Kidney (tissue), 14 donors: ENCODE measurements around the gene TBC1D5. TPM values are rescaled to one million over a fixed set of nuclear protein-coding genes. Genes with fewer than 3 reads are reported as not detected.

Source experiments
- DNase-seq, 5 donors: peaks; one replicate each; pipeline ENCODE4 v3.0.0-alpha.2; 2013 to 2020
- FAIRE-seq: peaks from 2 replicates; lab custom pipeline; 2012; peaks lifted over from hg19 to GRCh38; lab: Jason Lieb, UNC
- H3K27ac ChIP-seq, 2 donors: one replicate each; pipeline ENCODE4 v1.7.0; 2013; ENCODE audit warnings: low read depth in 2 of 2, low read length in 2 of 2, inconsistent platforms in 1 of 2
- H3K27me3 ChIP-seq: one replicate; pipeline ENCODE4 v1.7.1; 2013; ENCODE audit warnings: low read length, inconsistent platforms; ENCODE audit not compliant: control insufficient read depth, insufficient read depth
- H3K36me3 ChIP-seq, 3 donors: one replicate each; pipeline versions ENCODE4 v1.7.0 to v1.7.1; 2013; ENCODE audit warnings: low read length in 3 of 3, control low read depth in 1 of 3, inconsistent platforms in 1 of 3; ENCODE audit not compliant: insufficient read depth in 3 of 3, control insufficient read depth in 2 of 3
- H3K4me1 ChIP-seq, 3 donors: one replicate each; pipeline versions ENCODE4 v1.7.0 to v1.7.1; 2013; ENCODE audit warnings: low read length in 3 of 3, inconsistent platforms in 1 of 3, low read depth in 1 of 3; ENCODE audit not compliant: control insufficient read depth in 2 of 3, insufficient read depth in 2 of 3
- H3K4me3 ChIP-seq, 3 donors: one replicate each; pipeline versions ENCODE4 v1.7.0 to v1.8.1; 2013; ENCODE audit warnings: low read length in 3 of 3, control low read depth in 1 of 3, inconsistent platforms in 1 of 3
- H3K9ac ChIP-seq, 3 donors: one replicate each; pipeline versions ENCODE4 v1.7.0 to v1.7.1; 2013; ENCODE audit warnings: low read length in 3 of 3, control low read depth in 1 of 3, inconsistent platforms in 1 of 3
- H3K9me3 ChIP-seq, 3 donors: one replicate each; pipeline versions ENCODE4 v1.7.0 to v1.7.1; 2013; ENCODE audit warnings: low read length in 3 of 3, control low read depth in 1 of 3, inconsistent platforms in 1 of 3; ENCODE audit not compliant: control insufficient read depth in 2 of 3, insufficient read depth in 1 of 3
- intact Hi-C: fragments of 100-400 bp; cut with DNase I; formaldehyde crosslinking; loops from one replicate; pipeline ENCODE4 v1.11.1; 2022
- polyA plus RNA-seq: library from polyadenylated mRNA; stranded (reverse); fragments of 350-450 nt; fragmentation: Illumina TruSeq; extraction: RNeasy Lipid Tissue Mini Kit (QIAGEN cat#74804); gene quantifications from one replicate; pipeline ENCODE4 v1.2.3, GENCODE V29; 2014; ENCODE audit warnings: low read depth, low replicate concordance; ENCODE audit not compliant: insufficient read depth
- total RNA-seq: library from RNA; stranded (reverse); fragmentation: NEBNext Ultra II Directional; extraction: Animal tissue kit (Norgen Biotek cat#: 25700); gene quantifications from one replicate; pipeline ENCODE4 v1.2.1, GENCODE V29; 2021
- TF ChIP-seq, protein P1 (sequence below): IDR thresholded peaks from 3 replicates; pipeline ENCODE4 v1.5.1; 2012; ENCODE audit warnings: mild to moderate bottlenecking, moderate library complexity, borderline replicate concordance; ENCODE audit not compliant: insufficient read depth; ENCODE audit errors: extremely low read depth
- donor health status: control.
- donor health status: control.
- donor health status: control.
- donor health status: control.
- donor health status: control.
- donor health status: DM: yes; HTN: yes; CAD: no.
- donor health status: Normal renal cell carcinoma (clear cell type).

Gene TBC1D5
- total and polyA plus RNA-seq, 2 donors from 2014 or later = 9.7 to 77.7 TPM

DNA sequence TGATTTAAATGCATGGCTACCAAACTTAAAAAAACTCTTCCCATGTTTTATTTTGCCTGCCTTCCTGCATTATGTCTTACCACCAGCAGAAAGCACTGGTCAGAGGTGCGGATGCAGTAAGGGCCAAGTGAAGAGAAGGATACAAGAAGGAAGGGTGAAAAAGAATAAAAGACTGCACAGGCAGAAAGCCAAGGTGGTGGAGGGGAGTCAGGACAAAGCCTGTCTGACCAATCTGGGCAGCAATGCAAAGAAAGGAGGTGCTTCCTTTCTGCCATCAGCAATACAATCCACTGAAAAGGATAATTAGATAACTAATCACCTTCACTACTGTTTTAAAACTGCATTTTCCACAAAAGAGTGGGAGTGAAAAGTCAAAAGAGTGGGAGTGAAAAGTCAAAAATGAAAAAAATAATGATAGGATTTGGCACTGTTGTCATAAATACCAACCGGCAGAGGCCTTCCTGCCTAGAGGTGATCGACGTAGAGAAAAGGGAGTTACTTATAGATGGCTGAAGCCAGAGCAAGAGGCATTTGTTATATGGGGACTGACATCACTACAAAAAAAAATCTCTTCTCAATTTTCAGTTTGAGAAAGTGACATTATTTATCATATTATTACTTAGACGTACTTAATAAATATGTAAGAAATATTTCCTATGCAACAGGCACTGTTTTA lies 385.3 kb downstream of the TBC1D5 start:
- Histone ChIP-seq H3K4me3 (no peak overlapping the region), H3K4me1 (no peaks in the 10 kb centered on the region), H3K27ac (no peak overlapping the region), H3K9me3 (no peaks in the 10 kb centered on the region), H3K36me3 (no peaks in the 10 kb centered on the region), H3K9ac (no peak overlapping the region), H3K27me3 (no peaks in the 10 kb centered on the region)
- intact Hi-C loops = no loop called here
- TF ChIP-seq, protein P1, sequence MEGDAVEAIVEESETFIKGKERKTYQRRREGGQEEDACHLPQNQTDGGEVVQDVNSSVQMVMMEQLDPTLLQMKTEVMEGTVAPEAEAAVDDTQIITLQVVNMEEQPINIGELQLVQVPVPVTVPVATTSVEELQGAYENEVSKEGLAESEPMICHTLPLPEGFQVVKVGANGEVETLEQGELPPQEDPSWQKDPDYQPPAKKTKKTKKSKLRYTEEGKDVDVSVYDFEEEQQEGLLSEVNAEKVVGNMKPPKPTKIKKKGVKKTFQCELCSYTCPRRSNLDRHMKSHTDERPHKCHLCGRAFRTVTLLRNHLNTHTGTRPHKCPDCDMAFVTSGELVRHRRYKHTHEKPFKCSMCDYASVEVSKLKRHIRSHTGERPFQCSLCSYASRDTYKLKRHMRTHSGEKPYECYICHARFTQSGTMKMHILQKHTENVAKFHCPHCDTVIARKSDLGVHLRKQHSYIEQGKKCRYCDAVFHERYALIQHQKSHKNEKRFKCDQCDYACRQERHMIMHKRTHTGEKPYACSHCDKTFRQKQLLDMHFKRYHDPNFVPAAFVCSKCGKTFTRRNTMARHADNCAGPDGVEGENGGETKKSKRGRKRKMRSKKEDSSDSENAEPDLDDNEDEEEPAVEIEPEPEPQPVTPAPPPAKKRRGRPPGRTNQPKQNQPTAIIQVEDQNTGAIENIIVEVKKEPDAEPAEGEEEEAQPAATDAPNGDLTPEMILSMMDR = no peak
- FAIRE-seq (no peak), DNase-seq (no peak)

DNA sequence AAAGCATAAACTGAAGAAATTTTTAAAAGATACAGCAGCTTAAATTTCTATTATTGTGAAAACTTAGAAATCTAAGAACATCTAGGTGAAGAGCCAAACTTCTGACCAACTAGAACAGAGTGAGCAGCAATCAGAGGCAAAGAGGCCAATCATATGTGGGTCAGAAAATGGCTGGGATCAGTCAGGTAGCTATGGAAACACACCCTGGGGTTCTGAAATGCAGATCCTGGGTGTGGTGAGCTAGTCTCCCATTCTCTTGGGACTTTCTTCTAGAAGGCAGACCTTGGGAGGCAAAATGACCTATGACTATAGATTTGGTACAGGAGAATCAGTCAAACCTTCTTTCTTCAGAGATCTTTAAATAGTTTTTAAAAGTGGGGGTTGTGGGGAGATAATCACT lies 385.8 kb downstream of the TBC1D5 start:
- H3K27ac ChIP-seq = no peak overlapping the region
- no peaks in the 10 kb centered on the region for H3K27me3 ChIP-seq
- H3K4me3 ChIP-seq = no peak overlapping the region
- FAIRE-seq (no peak), DNase-seq (no peak)
- H3K4me1 ChIP-seq = no peaks in the 10 kb centered on the region
- H3K36me3 ChIP-seq = no peaks in the 10 kb centered on the region
- intact Hi-C loops = no loop called here
- no peaks in the 10 kb centered on the region for H3K9me3 ChIP-seq
- TF ChIP-seq, protein P1 = no peak
- H3K9ac ChIP-seq = no peak overlapping the region

DNA sequence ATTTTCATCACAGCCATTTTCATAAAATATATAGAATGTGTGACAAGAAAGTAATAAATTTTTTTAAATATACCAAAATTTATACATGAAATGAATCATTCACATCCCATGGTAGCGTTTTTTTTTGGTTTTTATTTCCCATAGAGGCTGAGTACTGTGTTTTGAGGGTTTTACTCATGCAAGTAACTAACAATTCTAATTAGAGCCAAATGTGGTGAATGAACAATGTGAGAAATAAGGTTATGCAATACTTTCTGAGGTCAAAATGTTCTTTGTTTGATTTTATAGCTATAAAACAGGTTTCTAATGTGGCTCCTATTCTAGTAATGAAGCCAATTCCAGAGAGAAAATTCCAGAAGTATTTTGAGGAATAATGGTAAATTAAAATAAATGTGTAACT lies 386.8 kb downstream of the TBC1D5 start:
- TF ChIP-seq, protein P1 = no peak
- Histone ChIP-seq H3K36me3 (no peaks in the 10 kb centered on the region), H3K9ac (no peak overlapping the region), H3K4me3 (no peak overlapping the region), H3K27ac (no peak overlapping the region), H3K27me3 (no peaks in the 10 kb centered on the region), H3K4me1 (no peaks in the 10 kb centered on the region), H3K9me3 (no peaks in the 10 kb centered on the region)
- FAIRE-seq (no peak), DNase-seq (no peak)
- intact Hi-C loops = no loop called here

DNA sequence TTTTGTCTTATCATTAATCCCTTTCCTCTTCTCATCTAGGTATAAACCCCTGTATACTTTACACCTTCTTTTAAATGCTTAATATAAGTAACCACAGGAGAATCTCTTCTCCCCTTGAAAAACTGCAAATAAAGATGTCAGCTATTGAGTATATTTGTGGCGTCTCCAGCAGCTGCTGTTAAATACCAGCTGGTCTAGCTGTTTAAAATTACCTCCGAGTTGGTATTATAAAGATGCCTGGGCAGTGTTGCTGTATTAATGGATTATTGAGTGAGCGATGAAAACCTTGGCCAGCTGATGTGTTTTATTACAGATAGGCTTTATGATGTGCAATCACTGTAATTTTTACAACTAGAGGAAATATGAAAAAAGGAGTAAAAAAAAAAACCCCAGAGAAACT lies 388.1 kb downstream of the TBC1D5 start:
- Histone ChIP-seq H3K36me3 (no peaks in the 10 kb centered on the region), H3K4me1 (no peaks in the 10 kb centered on the region), H3K27ac (no peak overlapping the region), H3K9ac (no peak overlapping the region), H3K27me3 (no peaks in the 10 kb centered on the region), H3K4me3 (no peak overlapping the region), H3K9me3 (no peaks in the 10 kb centered on the region)
- intact Hi-C loops = no loop called here
- no peak for FAIRE-seq
- TF ChIP-seq, protein P1 = no peak
- no peak for DNase-seq
